Esophagus muscularis mucosa (tissue), 4 donors: ENCODE results near the gene SCFD2.

Experiments used
- EP300 ChIP-seq: sonication (generic); formaldehyde crosslinking; IDR thresholded peaks from one replicate; pipeline ENCODE4 v1.6.1; 2017; ENCODE audit warnings: antibody characterized with exemption
- POLR2A ChIP-seq: fragments of 450-650 bp; IDR thresholded peaks from one replicate; pipeline ENCODE4 v1.6.1; 2017; ENCODE audit warnings: antibody characterized with exemption, moderate library complexity, mild to moderate bottlenecking, low read depth
- POLR2AphosphoS5 ChIP-seq, 2 donors: sonication (generic); formaldehyde crosslinking; IDR thresholded peaks; one replicate each; pipeline ENCODE4 v1.6.1; 2017; ENCODE audit warnings: antibody characterized with exemption in 2 of 2
- TF ChIP-seq, protein P1 (sequence below), 3 experiments: fragments of 200-600 bp in 2 of 3; fragments of 450-650 bp in 1 of 3; sonication (generic) in 2 of 3; IDR thresholded peaks; one replicate each; pipeline ENCODE4 v1.5.1; 2017 to 2019; ENCODE audit warnings: antibody characterized with exemption in 3 of 3, mild to moderate bottlenecking in 2 of 3, moderate library complexity in 1 of 3

DNA sequence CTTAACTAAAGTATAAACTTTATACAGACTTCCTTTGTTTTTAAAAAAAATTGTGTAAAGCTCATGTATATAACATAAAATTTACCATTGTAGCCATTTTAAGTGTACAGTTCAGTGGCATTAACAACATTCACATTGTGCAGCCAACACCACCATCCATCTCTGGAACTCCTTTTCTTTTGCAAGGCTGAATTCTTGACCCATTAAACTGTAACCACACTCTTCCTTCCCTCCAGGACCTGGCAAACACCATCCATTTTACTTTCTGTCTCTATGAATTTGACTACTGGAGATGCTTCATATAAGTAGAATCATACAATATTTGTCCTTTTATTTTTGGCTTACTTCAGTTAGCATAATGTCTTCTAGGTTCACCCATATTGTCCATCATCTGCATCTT is 399.1 kb downstream of the SCFD2 start:
- TF ChIP-seq, protein P1, sequence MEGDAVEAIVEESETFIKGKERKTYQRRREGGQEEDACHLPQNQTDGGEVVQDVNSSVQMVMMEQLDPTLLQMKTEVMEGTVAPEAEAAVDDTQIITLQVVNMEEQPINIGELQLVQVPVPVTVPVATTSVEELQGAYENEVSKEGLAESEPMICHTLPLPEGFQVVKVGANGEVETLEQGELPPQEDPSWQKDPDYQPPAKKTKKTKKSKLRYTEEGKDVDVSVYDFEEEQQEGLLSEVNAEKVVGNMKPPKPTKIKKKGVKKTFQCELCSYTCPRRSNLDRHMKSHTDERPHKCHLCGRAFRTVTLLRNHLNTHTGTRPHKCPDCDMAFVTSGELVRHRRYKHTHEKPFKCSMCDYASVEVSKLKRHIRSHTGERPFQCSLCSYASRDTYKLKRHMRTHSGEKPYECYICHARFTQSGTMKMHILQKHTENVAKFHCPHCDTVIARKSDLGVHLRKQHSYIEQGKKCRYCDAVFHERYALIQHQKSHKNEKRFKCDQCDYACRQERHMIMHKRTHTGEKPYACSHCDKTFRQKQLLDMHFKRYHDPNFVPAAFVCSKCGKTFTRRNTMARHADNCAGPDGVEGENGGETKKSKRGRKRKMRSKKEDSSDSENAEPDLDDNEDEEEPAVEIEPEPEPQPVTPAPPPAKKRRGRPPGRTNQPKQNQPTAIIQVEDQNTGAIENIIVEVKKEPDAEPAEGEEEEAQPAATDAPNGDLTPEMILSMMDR (IDR thresholded peaks at IDR 0.05) = no peak
- TF ChIP-seq POLR2A (no peak), EP300 (no peak), POLR2AphosphoS5 (IDR thresholded peaks at IDR 0.05) (no peak)
